ENCODE measurements around the gene NOMO2.
"Not testable (repeated sequence)": the region's sequence is repeated elsewhere in the genome, so short reads cannot be mapped to it uniquely, and the experiment has no call there.

GRCh38 chr16:18544232-18545081, 17.4 kb downstream of the NOMO2 start:
- TF ChIP-seq NR3C1 (CRISPR knock-in tag; conservative IDR thresholded peaks at IDR 0.05; ENCODE audit: low read depth); JUN (CRISPR knock-in tag; IDR thresholded peaks at IDR 0.05); ATF1 (CRISPR knock-in tag; IDR thresholded peaks at IDR 0.05); CTCF (IDR thresholded peaks at IDR 0.05); AR (CRISPR knock-in tag; IDR thresholded peaks at IDR 0.05); SP1 (CRISPR knock-in tag; conservative IDR thresholded peaks at IDR 0.05); ZNF232 (CRISPR knock-in tag; IDR thresholded peaks at IDR 0.05); ZBTB21 (CRISPR knock-in tag; IDR thresholded peaks at IDR 0.05; ENCODE audit: borderline replicate concordance): not testable (repeated sequence)

Data from WTC11 (cell line).